BJ (cell line): ENCODE data around the gene STXBP1. TPM values are rescaled to one million over a fixed set of nuclear protein-coding genes. Genes with fewer than 3 reads are reported as not detected.
A peak's percentile ranks its signal among the peaks of the same experiment; 100 is the strongest.

Experiments used
- CTCF ChIA-PET: fragments of 350-600 bp; formaldehyde crosslinking; extraction: SDS; loops from one replicate; lab custom pipeline; 2021; ENCODE audit warnings: antibody characterized with exemption, inconsistent platforms; lab: Yijun Ruan, JAX
- POLR2A ChIA-PET: fragments of 300-600 bp; sonication (Branson Sonifier 250); formaldehyde crosslinking; extraction: SDS; loops from one replicate; lab custom pipeline; 2021; ENCODE audit warnings: antibody characterized with exemption; lab: Charles Lee
- DNase-seq: peaks from one replicate; pipeline ENCODE4 v3.0.0-alpha.2; 2011; ENCODE audit warnings: low read depth
- H3K27me3 ChIP-seq: 2 replicates; pipeline ENCODE4 v1.6.0; 2011; ENCODE audit warnings: low read length; ENCODE audit not compliant: control insufficient read depth, insufficient read depth
- H3K36me3 ChIP-seq: 2 replicates; pipeline ENCODE4 v1.5.1; 2011; ENCODE audit warnings: low read length; ENCODE audit not compliant: control insufficient read depth, insufficient read depth
- H3K4me3 ChIP-seq: 2 replicates; pipeline ENCODE4 v1.5.1; 2011; ENCODE audit warnings: low read depth, mild to moderate bottlenecking, control low read depth, low read length
- polyA plus RNA-seq: library from polyadenylated mRNA; depleted of rRNA; stranded (reverse); fragments of >200 nt; gene quantifications from 2 replicates; pipeline ENCODE4 v1.2.3, GENCODE V29; 2011
- TF ChIP-seq, protein P1 (sequence below): IDR thresholded peaks from 2 replicates; pipeline ENCODE4 v1.5.1; 2011; ENCODE audit warnings: low read depth, mild to moderate bottlenecking, control low read depth, inconsistent platforms, low read length, moderate library complexity; ENCODE audit not compliant: insufficient read depth

Gene STXBP1
- polyA plus RNA-seq, 1 experiment, result 18.1 TPM

DNA sequence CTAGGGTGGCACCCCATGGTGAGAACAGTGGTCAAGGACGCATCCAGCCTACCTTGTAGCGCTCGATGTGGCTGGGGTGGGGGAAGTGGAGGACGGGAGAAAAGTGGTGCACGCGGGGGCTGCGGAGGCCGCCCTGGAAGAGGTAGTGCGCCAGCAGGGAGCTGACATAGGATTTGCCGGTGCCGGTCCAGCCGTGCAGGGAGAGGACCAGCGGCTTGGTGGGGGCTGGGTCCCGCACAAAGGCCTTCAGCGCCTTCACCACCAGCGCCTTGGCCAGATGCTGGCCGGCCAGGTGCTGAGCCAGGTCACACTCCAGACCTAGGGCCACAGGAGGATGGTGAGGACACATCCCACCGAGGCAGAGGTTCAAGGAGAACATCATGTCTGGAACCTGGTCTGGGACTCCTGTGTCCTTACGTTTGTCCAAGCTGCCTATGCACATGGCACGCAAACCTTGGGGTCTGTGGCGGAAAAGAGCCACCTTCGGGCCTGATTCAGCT lies 122.2 kb downstream of the STXBP1 start:
- TF ChIP-seq, protein P1, sequence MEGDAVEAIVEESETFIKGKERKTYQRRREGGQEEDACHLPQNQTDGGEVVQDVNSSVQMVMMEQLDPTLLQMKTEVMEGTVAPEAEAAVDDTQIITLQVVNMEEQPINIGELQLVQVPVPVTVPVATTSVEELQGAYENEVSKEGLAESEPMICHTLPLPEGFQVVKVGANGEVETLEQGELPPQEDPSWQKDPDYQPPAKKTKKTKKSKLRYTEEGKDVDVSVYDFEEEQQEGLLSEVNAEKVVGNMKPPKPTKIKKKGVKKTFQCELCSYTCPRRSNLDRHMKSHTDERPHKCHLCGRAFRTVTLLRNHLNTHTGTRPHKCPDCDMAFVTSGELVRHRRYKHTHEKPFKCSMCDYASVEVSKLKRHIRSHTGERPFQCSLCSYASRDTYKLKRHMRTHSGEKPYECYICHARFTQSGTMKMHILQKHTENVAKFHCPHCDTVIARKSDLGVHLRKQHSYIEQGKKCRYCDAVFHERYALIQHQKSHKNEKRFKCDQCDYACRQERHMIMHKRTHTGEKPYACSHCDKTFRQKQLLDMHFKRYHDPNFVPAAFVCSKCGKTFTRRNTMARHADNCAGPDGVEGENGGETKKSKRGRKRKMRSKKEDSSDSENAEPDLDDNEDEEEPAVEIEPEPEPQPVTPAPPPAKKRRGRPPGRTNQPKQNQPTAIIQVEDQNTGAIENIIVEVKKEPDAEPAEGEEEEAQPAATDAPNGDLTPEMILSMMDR, result no peak
- Histone ChIP-seq H3K4me3 (peak overlapping the region; percentile 55), H3K36me3 (no peaks in the 10 kb centered on the region; the same call in 1 of the 2 replicates), H3K27me3 (peaks cover 6% of the 10 kb centered on the region)
- CTCF ChIA-PET, result interaction anchor here (0.5 to 3.5 kb wide), 75 partner anchors 10 to 402 kb away, joined by 3 to 70 read pairs (median 5); partner anchors contain the start of genes CDK9, ENG, PIP5KL1 and PTRH1
- no peak for DNase-seq
- POLR2A ChIA-PET, result no interaction called here

DNA sequence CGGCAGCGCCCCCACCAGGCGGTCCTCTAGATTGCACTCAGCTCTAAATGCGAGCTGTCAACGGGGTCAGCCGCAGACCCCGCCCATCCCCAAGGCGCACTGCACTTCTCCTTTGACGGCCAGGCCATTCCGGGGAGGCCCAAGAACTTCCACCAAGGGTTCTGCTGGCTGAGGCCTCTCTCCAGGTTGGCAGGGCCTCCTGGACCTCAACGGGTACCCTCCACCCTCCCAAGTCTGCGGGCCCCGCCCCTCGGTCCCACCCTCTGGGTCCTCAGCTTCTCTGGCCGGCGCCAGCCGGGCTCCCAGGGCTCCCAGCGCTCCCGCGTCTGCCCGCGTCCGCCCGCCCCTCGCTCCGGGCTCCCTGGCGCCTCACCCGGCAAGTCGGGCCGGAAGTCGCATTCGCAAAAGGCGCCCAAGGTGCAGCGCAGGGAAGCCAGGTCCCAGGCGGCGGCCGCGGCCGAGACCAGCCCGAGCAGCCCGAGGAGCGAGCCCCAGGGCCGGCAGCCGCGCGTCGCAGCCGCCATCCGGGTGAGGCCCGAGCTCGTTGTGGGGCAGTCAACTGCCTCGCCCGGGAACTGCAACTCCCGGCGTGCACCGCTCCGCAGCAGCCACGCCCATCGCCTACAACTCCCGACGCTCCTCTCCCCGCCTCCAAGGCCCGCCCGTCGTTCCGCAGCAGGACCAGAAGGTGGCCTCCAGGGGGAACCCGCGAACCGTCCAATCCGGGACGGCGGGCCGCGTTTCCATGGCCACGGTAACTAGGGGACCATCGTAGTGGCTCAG lies 122.9 kb downstream of the STXBP1 start, which contains the start of gene TOR2A:
Gene TOR2A (minus strand): TSS at position 548 of the 783 bp plus-strand sequence. CDS start 24 bp downstream, at position 524.
- peaks cover 6% of the 10 kb centered on the region for H3K27me3 ChIP-seq
- peak; percentile 75 for DNase-seq
- ChIA-PET CTCF (interaction anchor here (0.5 to 3.5 kb wide), 85 partner anchors 9 to 401 kb away, joined by 3 to 70 read pairs (median 4); partner anchors contain the start of genes CDK9, ENG, PIP5KL1 and PTRH1), POLR2A (interaction anchor here (0.6 kb wide), 1 partner anchor 146 kb away, joined by 11 read pairs; no protein-coding TSS in a partner anchor)
- no peaks in the 10 kb centered on the region; the same call in 1 of the 2 replicates for H3K36me3 ChIP-seq
- TF ChIP-seq, protein P1, result peak; percentile 96
- peak within 1 kb of the TSS; percentile 55 for H3K4me3 ChIP-seq

DNA sequence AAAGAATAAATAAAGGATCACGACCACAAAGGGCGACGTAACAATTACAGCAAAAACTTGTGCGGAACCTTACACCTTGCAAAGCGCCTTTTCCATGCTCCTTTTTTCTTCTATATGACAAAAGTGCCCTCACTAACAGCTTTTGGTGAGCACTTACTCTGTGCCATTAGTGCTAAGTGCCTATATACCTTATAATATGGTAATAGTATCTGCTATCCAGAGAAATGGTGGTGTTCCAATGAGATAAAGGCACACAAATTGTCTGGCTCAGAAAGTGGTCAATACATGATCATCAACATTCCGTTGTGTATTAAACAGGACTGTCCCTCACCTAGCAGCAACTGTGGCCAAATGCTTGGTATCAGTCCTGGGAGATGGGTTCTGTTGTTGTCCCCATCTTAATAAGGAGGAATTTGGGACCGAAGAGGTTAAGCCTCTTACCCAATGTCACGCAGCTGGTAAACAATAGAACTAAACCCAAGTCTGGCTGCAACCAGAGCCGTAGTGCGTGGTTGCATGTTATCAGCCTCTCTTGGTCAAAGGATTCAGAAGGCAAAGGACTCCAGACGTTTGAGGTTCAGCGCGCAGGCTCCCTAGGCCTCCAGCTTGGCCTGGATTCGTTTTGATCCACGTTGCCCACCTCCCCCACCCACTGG lies 123.6 kb downstream of the STXBP1 start:
- peaks cover 6% of the 10 kb centered on the region for H3K27me3 ChIP-seq
- no peak for DNase-seq
- ChIA-PET CTCF (interaction anchor here (0.7 to 3.5 kb wide), 53 partner anchors 8 to 246 kb away, joined by 3 to 70 read pairs (median 5); partner anchors contain the start of genes PTRH1, STXBP1 and TTC16), POLR2A (no interaction called here)
- TF ChIP-seq, protein P1, result no peak
- H3K4me3 ChIP-seq, result no peak overlapping the region
- H3K36me3 ChIP-seq, result no peaks in the 10 kb centered on the region; the same call in 1 of the 2 replicates

DNA sequence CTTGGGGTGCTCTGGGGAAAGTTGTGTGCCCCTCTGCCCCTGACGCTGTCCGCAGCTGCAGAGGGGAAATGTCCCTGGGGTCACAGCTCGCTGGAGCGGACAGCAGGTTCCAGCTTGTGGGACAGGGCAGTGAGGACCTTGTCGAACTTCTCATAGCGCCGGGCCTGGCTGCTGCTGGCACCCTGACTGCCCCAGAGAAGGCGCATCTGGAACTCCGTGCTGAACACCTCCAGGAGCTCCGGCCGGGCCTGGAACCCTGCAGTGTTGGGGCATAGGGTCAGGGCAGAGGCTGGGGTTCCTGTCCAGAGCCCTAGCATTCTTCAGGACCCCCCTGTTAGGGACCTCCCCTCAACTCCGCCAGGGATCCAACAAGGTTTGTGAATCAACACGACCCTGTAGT lies 126.6 kb downstream of the STXBP1 start:
- DNase-seq, result no peak

More for the DNA sequence above, 126.6 kb downstream of the STXBP1 start:
- POLR2A ChIA-PET, result no interaction called here
- CTCF ChIA-PET, result interaction anchor here (1.4 to 6.5 kb wide), 2 partner anchors 36 to 182 kb away, joined by 5 to 37 read pairs; no protein-coding TSS in a partner anchor
- TF ChIP-seq, protein P1, result no peak
- Histone ChIP-seq H3K27me3 (peaks cover 6% of the 10 kb centered on the region), H3K4me3 (no peak overlapping the region), H3K36me3 (no peaks in the 10 kb centered on the region)
